A549 (cell line): ENCODE data around the gene TRIM65.

Experiments used
- CBX8 ChIP-seq: fragments of 200-600 bp; sonication (generic); IDR thresholded peaks from 2 replicates; pipeline ENCODE4 v1.6.1; 2016
- CEBPB ChIP-seq, 2 experiments: fragments of >200 bp in 1 of 2; sonication (Bioruptor Twin) in 1 of 2; formaldehyde crosslinking in 1 of 2; IDR thresholded peaks; 2 replicates each; pipeline ENCODE4 v1.6.1; 2012 to 2016
- FOXS1 ChIP-seq: fragments of 250-450 bp; sonication (Bioruptor Pico); IDR thresholded peaks from 2 replicates; pipeline ENCODE4 v1.5.0; 2020; ENCODE audit warnings: mild to moderate bottlenecking, moderate library complexity
- HDAC2 ChIP-seq: fragments of 200-600 bp; sonication (generic); IDR thresholded peaks from 2 replicates; pipeline ENCODE4 v1.6.1; 2016
- JUNB ChIP-seq: fragments of >200 bp; sonication (Bioruptor Twin); formaldehyde crosslinking; IDR thresholded peaks from 2 replicates; pipeline ENCODE4 v1.6.1; 2016
- NR3C1 ChIP-seq: fragments of >200 bp; sonication (Bioruptor Twin); formaldehyde crosslinking; IDR thresholded peaks from 3 replicates; pipeline ENCODE4 v1.6.1; 2017
- POLR2A ChIP-seq: IDR thresholded peaks from 2 replicates; pipeline ENCODE4 v1.6.1; 2012; ENCODE audit warnings: mild to moderate bottlenecking, low read length
- TF ChIP-seq, protein P1 (sequence below): fragments of 250-450 bp; sonication (Bioruptor Pico); IDR thresholded peaks from 2 replicates; pipeline ENCODE4 v1.5.0; 2021; ENCODE audit warnings: mild to moderate bottlenecking, moderate library complexity, borderline replicate concordance
- TF ChIP-seq, protein P2 (sequence below): fragments of >200 bp; sonication (Bioruptor Twin); formaldehyde crosslinking; IDR thresholded peaks from 3 replicates; pipeline ENCODE4 v1.5.1; 2016
- TF ChIP-seq, protein P3 (sequence below): IDR thresholded peaks from 2 replicates; pipeline ENCODE4 v1.6.1; 2012; ENCODE audit warnings: low read depth, borderline replicate concordance
- TF ChIP-seq, protein P4 (sequence below): fragments of 200-600 bp; sonication (generic); IDR thresholded peaks from 2 replicates; pipeline ENCODE4 v1.6.1; 2016; ENCODE audit warnings: antibody characterized with exemption, mild to moderate bottlenecking, moderate library complexity
- TF ChIP-seq, protein P5 (sequence below): fragments of >200 bp; sonication (Bioruptor Twin); formaldehyde crosslinking; IDR thresholded peaks from 3 replicates; pipeline ENCODE4 v1.6.1; 2016

DNA sequence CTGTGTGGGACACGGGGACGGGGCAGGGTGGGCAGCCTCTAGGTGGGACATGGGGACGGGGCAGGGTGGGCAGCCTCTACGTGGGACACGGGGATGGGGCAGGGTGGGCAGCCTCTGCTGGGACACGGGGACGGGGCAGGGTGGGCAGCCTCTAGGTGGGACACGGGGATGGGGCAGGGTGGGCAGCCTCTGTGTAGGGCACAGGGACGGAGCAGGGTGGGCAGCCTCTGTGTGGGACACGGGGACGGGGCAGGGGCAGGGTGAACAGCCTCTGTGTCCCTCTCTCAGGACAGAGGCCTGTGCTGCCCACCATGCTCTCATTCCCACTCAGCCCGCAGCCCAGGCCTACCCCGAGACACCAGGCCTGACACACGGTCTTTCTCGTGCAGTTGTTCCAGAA, 24.8 kb upstream of the TRIM65 start:
- TF ChIP-seq, protein P1, sequence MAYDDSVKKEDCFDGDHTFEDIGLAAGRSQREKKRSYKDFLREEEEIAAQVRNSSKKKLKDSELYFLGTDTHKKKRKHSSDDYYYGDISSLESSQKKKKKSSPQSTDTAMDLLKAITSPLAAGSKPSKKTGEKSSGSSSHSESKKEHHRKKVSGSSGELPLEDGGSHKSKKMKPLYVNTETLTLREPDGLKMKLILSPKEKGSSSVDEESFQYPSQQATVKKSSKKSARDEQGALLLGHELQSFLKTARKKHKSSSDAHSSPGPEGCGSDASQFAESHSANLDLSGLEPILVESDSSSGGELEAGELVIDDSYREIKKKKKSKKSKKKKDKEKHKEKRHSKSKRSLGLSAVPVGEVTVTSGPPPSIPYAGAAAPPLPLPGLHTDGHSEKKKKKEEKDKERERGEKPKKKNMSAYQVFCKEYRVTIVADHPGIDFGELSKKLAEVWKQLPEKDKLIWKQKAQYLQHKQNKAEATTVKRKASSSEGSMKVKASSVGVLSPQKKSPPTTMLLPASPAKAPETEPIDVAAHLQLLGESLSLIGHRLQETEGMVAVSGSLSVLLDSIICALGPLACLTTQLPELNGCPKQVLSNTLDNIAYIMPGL, result no peak
- TF ChIP-seq, protein P2, sequence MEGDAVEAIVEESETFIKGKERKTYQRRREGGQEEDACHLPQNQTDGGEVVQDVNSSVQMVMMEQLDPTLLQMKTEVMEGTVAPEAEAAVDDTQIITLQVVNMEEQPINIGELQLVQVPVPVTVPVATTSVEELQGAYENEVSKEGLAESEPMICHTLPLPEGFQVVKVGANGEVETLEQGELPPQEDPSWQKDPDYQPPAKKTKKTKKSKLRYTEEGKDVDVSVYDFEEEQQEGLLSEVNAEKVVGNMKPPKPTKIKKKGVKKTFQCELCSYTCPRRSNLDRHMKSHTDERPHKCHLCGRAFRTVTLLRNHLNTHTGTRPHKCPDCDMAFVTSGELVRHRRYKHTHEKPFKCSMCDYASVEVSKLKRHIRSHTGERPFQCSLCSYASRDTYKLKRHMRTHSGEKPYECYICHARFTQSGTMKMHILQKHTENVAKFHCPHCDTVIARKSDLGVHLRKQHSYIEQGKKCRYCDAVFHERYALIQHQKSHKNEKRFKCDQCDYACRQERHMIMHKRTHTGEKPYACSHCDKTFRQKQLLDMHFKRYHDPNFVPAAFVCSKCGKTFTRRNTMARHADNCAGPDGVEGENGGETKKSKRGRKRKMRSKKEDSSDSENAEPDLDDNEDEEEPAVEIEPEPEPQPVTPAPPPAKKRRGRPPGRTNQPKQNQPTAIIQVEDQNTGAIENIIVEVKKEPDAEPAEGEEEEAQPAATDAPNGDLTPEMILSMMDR, result no peak
- no peak for TF ChIP-seq HDAC2
- no peak for TF ChIP-seq POLR2A
- TF ChIP-seq, protein P3, sequence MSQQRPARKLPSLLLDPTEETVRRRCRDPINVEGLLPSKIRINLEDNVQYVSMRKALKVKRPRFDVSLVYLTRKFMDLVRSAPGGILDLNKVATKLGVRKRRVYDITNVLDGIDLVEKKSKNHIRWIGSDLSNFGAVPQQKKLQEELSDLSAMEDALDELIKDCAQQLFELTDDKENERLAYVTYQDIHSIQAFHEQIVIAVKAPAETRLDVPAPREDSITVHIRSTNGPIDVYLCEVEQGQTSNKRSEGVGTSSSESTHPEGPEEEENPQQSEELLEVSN, result no peak
- no peak for TF ChIP-seq CBX8
- TF ChIP-seq NR3C1, result no peak
- TF ChIP-seq, protein P4, sequence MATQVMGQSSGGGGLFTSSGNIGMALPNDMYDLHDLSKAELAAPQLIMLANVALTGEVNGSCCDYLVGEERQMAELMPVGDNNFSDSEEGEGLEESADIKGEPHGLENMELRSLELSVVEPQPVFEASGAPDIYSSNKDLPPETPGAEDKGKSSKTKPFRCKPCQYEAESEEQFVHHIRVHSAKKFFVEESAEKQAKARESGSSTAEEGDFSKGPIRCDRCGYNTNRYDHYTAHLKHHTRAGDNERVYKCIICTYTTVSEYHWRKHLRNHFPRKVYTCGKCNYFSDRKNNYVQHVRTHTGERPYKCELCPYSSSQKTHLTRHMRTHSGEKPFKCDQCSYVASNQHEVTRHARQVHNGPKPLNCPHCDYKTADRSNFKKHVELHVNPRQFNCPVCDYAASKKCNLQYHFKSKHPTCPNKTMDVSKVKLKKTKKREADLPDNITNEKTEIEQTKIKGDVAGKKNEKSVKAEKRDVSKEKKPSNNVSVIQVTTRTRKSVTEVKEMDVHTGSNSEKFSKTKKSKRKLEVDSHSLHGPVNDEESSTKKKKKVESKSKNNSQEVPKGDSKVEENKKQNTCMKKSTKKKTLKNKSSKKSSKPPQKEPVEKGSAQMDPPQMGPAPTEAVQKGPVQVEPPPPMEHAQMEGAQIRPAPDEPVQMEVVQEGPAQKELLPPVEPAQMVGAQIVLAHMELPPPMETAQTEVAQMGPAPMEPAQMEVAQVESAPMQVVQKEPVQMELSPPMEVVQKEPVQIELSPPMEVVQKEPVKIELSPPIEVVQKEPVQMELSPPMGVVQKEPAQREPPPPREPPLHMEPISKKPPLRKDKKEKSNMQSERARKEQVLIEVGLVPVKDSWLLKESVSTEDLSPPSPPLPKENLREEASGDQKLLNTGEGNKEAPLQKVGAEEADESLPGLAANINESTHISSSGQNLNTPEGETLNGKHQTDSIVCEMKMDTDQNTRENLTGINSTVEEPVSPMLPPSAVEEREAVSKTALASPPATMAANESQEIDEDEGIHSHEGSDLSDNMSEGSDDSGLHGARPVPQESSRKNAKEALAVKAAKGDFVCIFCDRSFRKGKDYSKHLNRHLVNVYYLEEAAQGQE, result no peak
- TF ChIP-seq FOXS1 (CRISPR knock-in tag), result no peak
- TF ChIP-seq JUNB, result no peak
- TF ChIP-seq, protein P5, sequence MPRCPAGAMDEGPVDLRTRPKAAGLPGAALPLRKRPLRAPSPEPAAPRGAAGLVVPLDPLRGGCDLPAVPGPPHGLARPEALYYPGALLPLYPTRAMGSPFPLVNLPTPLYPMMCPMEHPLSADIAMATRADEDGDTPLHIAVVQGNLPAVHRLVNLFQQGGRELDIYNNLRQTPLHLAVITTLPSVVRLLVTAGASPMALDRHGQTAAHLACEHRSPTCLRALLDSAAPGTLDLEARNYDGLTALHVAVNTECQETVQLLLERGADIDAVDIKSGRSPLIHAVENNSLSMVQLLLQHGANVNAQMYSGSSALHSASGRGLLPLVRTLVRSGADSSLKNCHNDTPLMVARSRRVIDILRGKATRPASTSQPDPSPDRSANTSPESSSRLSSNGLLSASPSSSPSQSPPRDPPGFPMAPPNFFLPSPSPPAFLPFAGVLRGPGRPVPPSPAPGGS, result no peak
- no peak for TF ChIP-seq CEBPB (IDR thresholded peaks at IDR 0.05)
